Endothelial cell of umbilical vein (primary cell): ENCODE results near the gene TSPAN9. TPM values are rescaled to one million over a fixed set of nuclear protein-coding genes. Genes with fewer than 3 reads are reported as not detected.

Source experiments
- BruUV-seq: library from RNA; stranded (reverse); fragments of 400-500 nt; replicated peaks from 2 replicates; lab custom pipeline; 2021; lab: Mats Ljungman, UMichigan
- CTCF ChIA-PET: fragments of 300-600, 350-600 bp; sonication (Branson Sonifier 250); formaldehyde crosslinking; loops from one replicate; lab custom pipeline; 2021; ENCODE audit warnings: antibody characterized with exemption, inconsistent platforms; lab: Charles Lee
- POLR2A ChIA-PET: fragments of 300-600, 350-600 bp; sonication (Branson Sonifier 250); formaldehyde crosslinking; loops from one replicate; lab custom pipeline; 2021; ENCODE audit warnings: antibody characterized with exemption, inconsistent platforms; lab: Charles Lee
- DNase-seq: peaks from one replicate; pipeline ENCODE4 v3.0.0-alpha.2; 2011; ENCODE audit warnings: low read depth, low spot score
- FAIRE-seq: peaks from 2 replicates; lab custom pipeline; 2011; peaks lifted over from hg19 to GRCh38; lab: Jason Lieb, UNC
- H2AFZ ChIP-seq: 2 replicates; pipeline ENCODE4 v1.6.0; 2012; ENCODE audit warnings: low read depth, low read length, control low read depth, inconsistent platforms
- H3K27ac ChIP-seq: 2 replicates; pipeline ENCODE4 v1.5.1; 2011; ENCODE audit warnings: low read depth, mild to moderate bottlenecking, control low read depth, low read length, moderate library complexity; ENCODE audit not compliant: insufficient read depth
- H3K27me3 ChIP-seq, 2 experiments: 2 replicates each; pipeline versions ENCODE4 v1.6.0 to v1.6.1; 2011; ENCODE audit warnings: low read length in 2 of 2, mixed read lengths in 1 of 2; ENCODE audit not compliant: control insufficient read depth in 2 of 2, insufficient read depth in 2 of 2
- H3K36me3 ChIP-seq, 2 experiments: 2 replicates in 1 of 2; 3 replicates in 1 of 2; pipeline ENCODE4 v1.5.1; 2011; ENCODE audit warnings: low read length in 2 of 2, mild to moderate bottlenecking in 1 of 2, moderate library complexity in 1 of 2; ENCODE audit not compliant: control insufficient read depth in 2 of 2, insufficient read depth in 2 of 2; ENCODE audit errors: extremely low read depth in 1 of 2
- H3K4me1 ChIP-seq: 3 replicates; pipeline ENCODE4 v1.5.1; 2011; ENCODE audit warnings: mild to moderate bottlenecking, low read length; ENCODE audit not compliant: control insufficient read depth, insufficient read depth; ENCODE audit errors: extremely low read depth
- H3K4me2 ChIP-seq: 2 replicates; pipeline ENCODE4 v1.6.1; 2011; ENCODE audit warnings: low read length, control low read depth, mixed read lengths; ENCODE audit not compliant: insufficient read depth
- H3K4me3 ChIP-seq, 3 experiments: fragments of 200-600 bp in 1 of 3; sonication (generic), shearing (Covaris generic) in 1 of 3; replicated peaks in 1 of 3; 2 replicates each; pipeline ENCODE4 v1.5.1; 2011 to 2016; ENCODE audit warnings: control low read depth in 3 of 3, low read length in 3 of 3, mild to moderate bottlenecking in 2 of 3, inconsistent platforms in 1 of 3, low read depth in 1 of 3, moderate library complexity in 1 of 3; ENCODE audit not compliant: insufficient read depth in 1 of 3
- H3K79me2 ChIP-seq: 2 replicates; pipeline ENCODE4 v1.6.0; 2012; ENCODE audit warnings: low read length, inconsistent platforms; ENCODE audit not compliant: control insufficient read depth, insufficient read depth
- H3K9ac ChIP-seq: replicated peaks from 2 replicates; pipeline ENCODE3; 2011; ENCODE audit warnings: low read length, control low read depth; ENCODE audit not compliant: insufficient read depth; ENCODE audit errors: extremely low read depth
- H3K9me1 ChIP-seq: replicated peaks from 3 replicates; pipeline ENCODE4 v1.6.0; 2011; ENCODE audit warnings: mild to moderate bottlenecking, low read length; ENCODE audit not compliant: control insufficient read depth, insufficient read depth; ENCODE audit errors: extremely low read depth
- H3K9me3 ChIP-seq: replicated peaks from 2 replicates; pipeline ENCODE4 v1.5.1; 2012; ENCODE audit warnings: low read length, inconsistent platforms; ENCODE audit not compliant: control insufficient read depth, insufficient read depth
- H4K20me1 ChIP-seq: replicated peaks from 2 replicates; pipeline ENCODE3; 2011; ENCODE audit warnings: mild to moderate bottlenecking, low read length; ENCODE audit not compliant: control insufficient read depth, insufficient read depth; ENCODE audit errors: extremely low read depth
- CTCF ChIP-seq, 2 donors: IDR thresholded peaks; 1 replicate in 1 of 2; 2 replicates in 1 of 2; pipeline ENCODE4 v1.5.1; 2011; ENCODE audit warnings: low read length in 2 of 2, mild to moderate bottlenecking in 2 of 2, moderate library complexity in 2 of 2, control low read depth in 1 of 2, inconsistent platforms in 1 of 2, low read depth in 1 of 2; ENCODE audit not compliant: insufficient read depth in 1 of 2; ENCODE audit errors: extremely low read depth in 1 of 2
- EZH2 ChIP-seq: IDR thresholded peaks from 2 replicates; pipeline ENCODE4 v1.6.1; 2012; ENCODE audit warnings: borderline replicate concordance, low read depth, mild to moderate bottlenecking, moderate library complexity, low read length, inconsistent platforms; ENCODE audit not compliant: severe bottlenecking
- FOS ChIP-seq: IDR thresholded peaks from 2 replicates; pipeline ENCODE4 v1.6.1; 2011; ENCODE audit warnings: mild to moderate bottlenecking, low read length, moderate library complexity, borderline replicate concordance; ENCODE audit not compliant: insufficient read depth
- GATA2 ChIP-seq: IDR thresholded peaks from 2 replicates; pipeline ENCODE4 v1.7.0; 2011; ENCODE audit warnings: low read depth, mild to moderate bottlenecking, moderate library complexity, mixed read lengths, low read length; ENCODE audit not compliant: insufficient read length, insufficient read depth
- JUN ChIP-seq: IDR thresholded peaks from 2 replicates; pipeline ENCODE4 v1.6.1; 2011; ENCODE audit warnings: borderline replicate concordance, low read depth; ENCODE audit not compliant: insufficient read length, insufficient read depth
- MAX ChIP-seq: IDR thresholded peaks from 2 replicates; pipeline ENCODE4 v1.6.1; 2011; ENCODE audit not compliant: insufficient read depth, insufficient read length
- MYC ChIP-seq: IDR thresholded peaks from one replicate; pipeline ENCODE4 v1.6.1; 2011; ENCODE audit warnings: mild to moderate bottlenecking, low read depth, low read length
- POLR2A ChIP-seq: IDR thresholded peaks from 2 replicates; pipeline ENCODE4 v1.6.1; 2012; ENCODE audit warnings: low read depth, mild to moderate bottlenecking, control low read depth, low read length
- POLR2AphosphoS5 ChIP-seq: IDR thresholded peaks from 2 replicates; pipeline ENCODE4 v1.6.1; 2012; ENCODE audit warnings: low read depth, mild to moderate bottlenecking, control low read depth, low read length, moderate library complexity; ENCODE audit not compliant: insufficient read depth
- dilution Hi-C: fragments of 300-500 bp; cut with MboI; formaldehyde crosslinking; loops from one replicate; pipeline ENCODE4 v1.15.0; 2019; ENCODE audit warnings: low sequenced_read_pairs; ENCODE audit not compliant: extremely low pct_ligation_motif_present
- intact Hi-C: fragments of 100-400 bp; cut with micrococcal nuclease; formaldehyde crosslinking; loops from one replicate; pipeline ENCODE4 v1.10.0; 2022
- polyA plus RNA-seq, 4 experiments: library from polyadenylated mRNA; depleted of rRNA in 3 of 4; stranded (reverse) in 3 of 4; unstranded in 1 of 4; fragments of >200 nt; gene quantifications; 2 replicates each; pipeline versions ENCODE4 v1.2.1 to v1.2.3, GENCODE V29; 2011 to 2012; ENCODE audit warnings: missing spikeins in 1 of 4
- total RNA-seq: library from RNA; stranded (reverse); gene quantifications from 2 replicates; pipeline ENCODE4 v1.2.3, GENCODE V29; 2021

The TSPAN9 gene
- total and polyA plus RNA-seq, 2 donors (not counting 3 experiments of a cell fraction or from before 2014, with no cell fraction given): 43.3 to 66.8 TPM

GRCh38 chr12:3302401-3303041 is 225.3 kb downstream of the TSPAN9 start:
- Histone ChIP-seq H3K4me2 (no peak overlapping the region), H3K27ac (no peak overlapping the region), H3K9me3 (no peaks in the 10 kb centered on the region), H2AFZ (no peak overlapping the region), H3K27me3 (no peaks in the 10 kb centered on the region), H4K20me1 (no peaks in the 10 kb centered on the region), H3K9ac (no peak overlapping the region), H3K4me1 (peaks cover 22% of the 10 kb centered on the region), H3K36me3 (no peaks in the 10 kb centered on the region), H3K9me1 (no peaks in the 10 kb centered on the region), H3K4me3 (no peak overlapping the region), H3K79me2 (no peaks in the 10 kb centered on the region)
- ChIA-PET POLR2A (no interaction called here), CTCF (interaction anchor here (1.7 to 6.4 kb wide), 7 partner anchors 12 to 504 kb away, joined by 9 to 322 read pairs (median 55); no protein-coding TSS in a partner anchor)
- DNase-seq: no peak
- intact Hi-C loops (loop anchor here (5.0 kb wide), 1 partner anchor 355 kb away; no protein-coding TSS in a partner anchor), dilution Hi-C loops (no loop called here)
- FAIRE-seq: no peak
- TF ChIP-seq POLR2AphosphoS5: no peak
- TF ChIP-seq MAX: no peak
- no peak for TF ChIP-seq FOS
- no peak for TF ChIP-seq JUN
- TF ChIP-seq EZH2: no peak
- TF ChIP-seq GATA2: no peak
- no peak for TF ChIP-seq CTCF (IDR thresholded peaks at IDR 0.05; ENCODE audit: extremely low read depth in 1 of 2, insufficient read depth in 1 of 2, low read depth in 1 of 2, low read length in 2 of 2)
- TF ChIP-seq POLR2A: no peak
- TF ChIP-seq MYC: no peak
- no TSS peak for BruUV-seq
